ENCODE results near the gene EPHB3.

The EPHB3 gene

GRCh38 chr3:184561061-184561912 is at the start of gene EPHB3:
EPHB3 (plus strand) TSS chr3:184561785; CDS start chr3:184562236, 451 bp downstream.
- DNase-seq: peak; percentile 90 to 94

GRCh38 chr3:184512621-184513020 is 49.0 kb upstream of the EPHB3 start:
- DNase-seq: no peak

GRCh38 chr3:184513276-184514170 is 48.1 kb upstream of the EPHB3 start:
- peak; percentile 80 to 81 for DNase-seq

GRCh38 chr3:184514171-184514490 is 47.5 kb upstream of the EPHB3 start:
- no peak for DNase-seq

- DNase-seq: no peak
Measured at GRCh38 chr3:184523825-184524615, 37.6 kb upstream of the EPHB3 start.

- DNase-seq: no peak
Measured at GRCh38 chr3:184524981-184525336, 36.6 kb upstream of the EPHB3 start.

GRCh38 chr3:184525337-184526087 is 36.1 kb upstream of the EPHB3 start:
- DNase-seq: no peak

GRCh38 chr3:184526088-184526433 is 35.5 kb upstream of the EPHB3 start:
- no peak for DNase-seq

GRCh38 chr3:184531626-184532280 is 29.8 kb upstream of the EPHB3 start:
- DNase-seq: no peak

- DNase-seq: no peak
Measured at GRCh38 chr3:184532940-184533732, 28.4 kb upstream of the EPHB3 start.

- DNase-seq: no peak
Measured at GRCh38 chr3:184537885-184538665, 23.5 kb upstream of the EPHB3 start.

- no peak for DNase-seq
Measured at GRCh38 chr3:184538666-184539431, 22.7 kb upstream of the EPHB3 start.

GRCh38 chr3:184539801-184540435 is 21.7 kb upstream of the EPHB3 start:
- DNase-seq: no peak

GRCh38 chr3:184540777-184541681 is 20.6 kb upstream of the EPHB3 start:
- DNase-seq: peak; percentile 66 to 70

GRCh38 chr3:184541886-184542562 is 19.6 kb upstream of the EPHB3 start:
- DNase-seq: no peak

GRCh38 chr3:184542577-184542976 is 19.0 kb upstream of the EPHB3 start:
- DNase-seq: no peak

- no peak for DNase-seq
Measured at GRCh38 chr3:184543256-184543655, 18.3 kb upstream of the EPHB3 start.

Measured in CD4-positive, alpha-beta T cell treated with Interleukin-1 beta for 1 hour (primary cell).